PC-9 (cell line): ENCODE results near the gene SPRED1.

Experiments
- EZH2 ChIP-seq: fragments of 200-600 bp; sonication (generic); IDR thresholded peaks from 2 replicates; pipeline ENCODE4 v1.8.0; 2017; ENCODE audit warnings: antibody characterized with exemption, low read depth
- TF ChIP-seq, protein P1 (sequence below): fragments of 200-600 bp; sonication (generic); conservative IDR thresholded peaks from 2 replicates; pipeline ENCODE4 v1.6.1; 2017; ENCODE audit warnings: mixed run types, antibody characterized with exemption, mild to moderate bottlenecking, moderate library complexity

- TF ChIP-seq, protein P1, sequence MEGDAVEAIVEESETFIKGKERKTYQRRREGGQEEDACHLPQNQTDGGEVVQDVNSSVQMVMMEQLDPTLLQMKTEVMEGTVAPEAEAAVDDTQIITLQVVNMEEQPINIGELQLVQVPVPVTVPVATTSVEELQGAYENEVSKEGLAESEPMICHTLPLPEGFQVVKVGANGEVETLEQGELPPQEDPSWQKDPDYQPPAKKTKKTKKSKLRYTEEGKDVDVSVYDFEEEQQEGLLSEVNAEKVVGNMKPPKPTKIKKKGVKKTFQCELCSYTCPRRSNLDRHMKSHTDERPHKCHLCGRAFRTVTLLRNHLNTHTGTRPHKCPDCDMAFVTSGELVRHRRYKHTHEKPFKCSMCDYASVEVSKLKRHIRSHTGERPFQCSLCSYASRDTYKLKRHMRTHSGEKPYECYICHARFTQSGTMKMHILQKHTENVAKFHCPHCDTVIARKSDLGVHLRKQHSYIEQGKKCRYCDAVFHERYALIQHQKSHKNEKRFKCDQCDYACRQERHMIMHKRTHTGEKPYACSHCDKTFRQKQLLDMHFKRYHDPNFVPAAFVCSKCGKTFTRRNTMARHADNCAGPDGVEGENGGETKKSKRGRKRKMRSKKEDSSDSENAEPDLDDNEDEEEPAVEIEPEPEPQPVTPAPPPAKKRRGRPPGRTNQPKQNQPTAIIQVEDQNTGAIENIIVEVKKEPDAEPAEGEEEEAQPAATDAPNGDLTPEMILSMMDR, result no peak
- TF ChIP-seq EZH2, result no peak
These were observed 34.6 kb upstream of the SPRED1 start for GRCh38 chr15:38217788-38218609.
